ENCODE measurements around the gene GPSM3.
A peak's percentile ranks its signal among the peaks of the same experiment; 100 is the strongest.

Gene GPSM3

DNA sequence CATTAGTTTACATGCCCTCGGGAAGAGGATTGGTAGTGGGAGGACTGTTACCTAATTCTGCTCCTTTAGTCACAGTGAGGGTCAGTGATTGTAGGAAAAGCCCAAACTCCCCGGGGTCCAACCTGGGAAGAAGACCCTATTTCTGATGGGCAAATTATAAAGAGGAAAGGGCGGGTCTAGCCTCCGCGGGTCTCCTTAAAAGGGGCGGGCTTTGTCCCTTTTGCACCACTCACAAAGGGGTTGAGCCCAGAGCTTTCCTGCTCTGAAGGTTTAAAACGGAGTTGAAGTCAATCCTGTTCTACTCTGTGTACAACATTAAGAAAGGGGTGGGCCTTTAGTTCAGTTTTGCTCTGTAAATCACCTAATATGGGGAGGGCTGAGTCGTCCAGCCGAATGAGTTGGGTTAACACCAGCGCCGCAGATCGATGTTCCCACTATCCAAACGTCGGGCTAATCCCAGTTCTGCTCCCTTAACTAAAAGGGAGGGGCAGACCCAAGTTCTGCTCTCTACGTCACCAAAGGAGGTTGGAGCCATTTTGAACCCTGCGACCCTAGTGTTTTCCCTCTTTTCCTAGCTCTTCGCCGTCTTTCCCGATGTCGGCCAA is 15.2 kb downstream of the GPSM3 start (continued):
- TF ChIP-seq ZNF274 (IDR thresholded peaks at IDR 0.05; ENCODE audit: low read length) (no peak), ZNF274 (tag by site-specific recombination; IDR thresholded peaks at IDR 0.05; ENCODE audit: borderline replicate concordance) (no peak), ZNF843 (tag by site-specific recombination; IDR thresholded peaks at IDR 0.05) (no peak), KLF1 (tag by site-specific recombination; IDR thresholded peaks at IDR 0.05) (no peak), KLF17 (tag by site-specific recombination; IDR thresholded peaks at IDR 0.05) (0 out of 2 replicates have a peak, but pooled peaks have one; percentile 29), ZNF239 (tag by site-specific recombination; IDR thresholded peaks at IDR 0.05) (no peak), ZBTB10 (tag by site-specific recombination; IDR thresholded peaks at IDR 0.05) (peak; percentile 58; the same call in 1 of the 2 replicates), HOXD13 (CRISPR knock-in tag; IDR thresholded peaks at IDR 0.05; ENCODE audit: borderline replicate concordance) (no peak), ZNF16 (tag by site-specific recombination; IDR thresholded peaks at IDR 0.05; ENCODE audit: low read depth) (no peak), ZSCAN18 (tag by site-specific recombination; IDR thresholded peaks at IDR 0.05) (no peak), ZFP37 (tag by site-specific recombination; IDR thresholded peaks at IDR 0.05) (no peak), ZNF398 (tag by site-specific recombination; IDR thresholded peaks at IDR 0.05) (no peak), ZNF610 (tag by site-specific recombination; IDR thresholded peaks at IDR 0.05; ENCODE audit: borderline replicate concordance) (no peak), SCRT2 (tag by site-specific recombination; IDR thresholded peaks at IDR 0.05) (no peak), SALL2 (tag by site-specific recombination; IDR thresholded peaks at IDR 0.05; ENCODE audit: borderline replicate concordance) (no peak)
- TF ChIP-seq, protein P1, sequence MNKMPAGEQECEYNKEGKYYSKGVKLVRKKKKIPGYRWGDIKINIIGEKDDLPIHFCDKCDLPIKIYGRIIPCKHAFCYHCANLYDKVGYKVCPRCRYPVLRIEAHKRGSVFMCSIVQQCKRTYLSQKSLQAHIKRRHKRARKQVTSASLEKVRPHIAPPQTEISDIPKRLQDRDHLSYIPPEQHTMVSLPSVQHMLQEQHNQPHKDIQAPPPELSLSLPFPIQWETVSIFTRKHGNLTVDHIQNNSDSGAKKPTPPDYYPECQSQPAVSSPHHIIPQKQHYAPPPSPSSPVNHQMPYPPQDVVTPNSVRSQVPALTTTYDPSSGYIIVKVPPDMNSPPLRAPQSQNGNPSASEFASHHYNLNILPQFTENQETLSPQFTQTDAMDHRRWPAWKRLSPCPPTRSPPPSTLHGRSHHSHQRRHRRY (tag by site-specific recombination; IDR thresholded peaks at IDR 0.05) = no peak
- TF ChIP-seq, protein P2, sequence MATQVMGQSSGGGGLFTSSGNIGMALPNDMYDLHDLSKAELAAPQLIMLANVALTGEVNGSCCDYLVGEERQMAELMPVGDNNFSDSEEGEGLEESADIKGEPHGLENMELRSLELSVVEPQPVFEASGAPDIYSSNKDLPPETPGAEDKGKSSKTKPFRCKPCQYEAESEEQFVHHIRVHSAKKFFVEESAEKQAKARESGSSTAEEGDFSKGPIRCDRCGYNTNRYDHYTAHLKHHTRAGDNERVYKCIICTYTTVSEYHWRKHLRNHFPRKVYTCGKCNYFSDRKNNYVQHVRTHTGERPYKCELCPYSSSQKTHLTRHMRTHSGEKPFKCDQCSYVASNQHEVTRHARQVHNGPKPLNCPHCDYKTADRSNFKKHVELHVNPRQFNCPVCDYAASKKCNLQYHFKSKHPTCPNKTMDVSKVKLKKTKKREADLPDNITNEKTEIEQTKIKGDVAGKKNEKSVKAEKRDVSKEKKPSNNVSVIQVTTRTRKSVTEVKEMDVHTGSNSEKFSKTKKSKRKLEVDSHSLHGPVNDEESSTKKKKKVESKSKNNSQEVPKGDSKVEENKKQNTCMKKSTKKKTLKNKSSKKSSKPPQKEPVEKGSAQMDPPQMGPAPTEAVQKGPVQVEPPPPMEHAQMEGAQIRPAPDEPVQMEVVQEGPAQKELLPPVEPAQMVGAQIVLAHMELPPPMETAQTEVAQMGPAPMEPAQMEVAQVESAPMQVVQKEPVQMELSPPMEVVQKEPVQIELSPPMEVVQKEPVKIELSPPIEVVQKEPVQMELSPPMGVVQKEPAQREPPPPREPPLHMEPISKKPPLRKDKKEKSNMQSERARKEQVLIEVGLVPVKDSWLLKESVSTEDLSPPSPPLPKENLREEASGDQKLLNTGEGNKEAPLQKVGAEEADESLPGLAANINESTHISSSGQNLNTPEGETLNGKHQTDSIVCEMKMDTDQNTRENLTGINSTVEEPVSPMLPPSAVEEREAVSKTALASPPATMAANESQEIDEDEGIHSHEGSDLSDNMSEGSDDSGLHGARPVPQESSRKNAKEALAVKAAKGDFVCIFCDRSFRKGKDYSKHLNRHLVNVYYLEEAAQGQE (tag by site-specific recombination; IDR thresholded peaks at IDR 0.05) = no peak
- TF ChIP-seq, protein P3, sequence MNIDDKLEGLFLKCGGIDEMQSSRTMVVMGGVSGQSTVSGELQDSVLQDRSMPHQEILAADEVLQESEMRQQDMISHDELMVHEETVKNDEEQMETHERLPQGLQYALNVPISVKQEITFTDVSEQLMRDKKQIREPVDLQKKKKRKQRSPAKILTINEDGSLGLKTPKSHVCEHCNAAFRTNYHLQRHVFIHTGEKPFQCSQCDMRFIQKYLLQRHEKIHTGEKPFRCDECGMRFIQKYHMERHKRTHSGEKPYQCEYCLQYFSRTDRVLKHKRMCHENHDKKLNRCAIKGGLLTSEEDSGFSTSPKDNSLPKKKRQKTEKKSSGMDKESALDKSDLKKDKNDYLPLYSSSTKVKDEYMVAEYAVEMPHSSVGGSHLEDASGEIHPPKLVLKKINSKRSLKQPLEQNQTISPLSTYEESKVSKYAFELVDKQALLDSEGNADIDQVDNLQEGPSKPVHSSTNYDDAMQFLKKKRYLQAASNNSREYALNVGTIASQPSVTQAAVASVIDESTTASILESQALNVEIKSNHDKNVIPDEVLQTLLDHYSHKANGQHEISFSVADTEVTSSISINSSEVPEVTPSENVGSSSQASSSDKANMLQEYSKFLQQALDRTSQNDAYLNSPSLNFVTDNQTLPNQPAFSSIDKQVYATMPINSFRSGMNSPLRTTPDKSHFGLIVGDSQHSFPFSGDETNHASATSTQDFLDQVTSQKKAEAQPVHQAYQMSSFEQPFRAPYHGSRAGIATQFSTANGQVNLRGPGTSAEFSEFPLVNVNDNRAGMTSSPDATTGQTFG (tag by site-specific recombination; IDR thresholded peaks at IDR 0.05; ENCODE audit: borderline replicate concordance) = no peak
- TF ChIP-seq, protein P4, sequence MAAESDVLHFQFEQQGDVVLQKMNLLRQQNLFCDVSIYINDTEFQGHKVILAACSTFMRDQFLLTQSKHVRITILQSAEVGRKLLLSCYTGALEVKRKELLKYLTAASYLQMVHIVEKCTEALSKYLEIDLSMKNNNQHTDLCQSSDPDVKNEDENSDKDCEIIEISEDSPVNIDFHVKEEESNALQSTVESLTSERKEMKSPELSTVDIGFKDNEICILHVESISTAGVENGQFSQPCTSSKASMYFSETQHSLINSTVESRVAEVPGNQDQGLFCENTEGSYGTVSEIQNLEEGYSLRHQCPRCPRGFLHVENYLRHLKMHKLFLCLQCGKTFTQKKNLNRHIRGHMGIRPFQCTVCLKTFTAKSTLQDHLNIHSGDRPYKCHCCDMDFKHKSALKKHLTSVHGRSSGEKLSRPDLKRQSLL (tag by site-specific recombination; IDR thresholded peaks at IDR 0.05) = no peak
- TF ChIP-seq, protein P5, sequence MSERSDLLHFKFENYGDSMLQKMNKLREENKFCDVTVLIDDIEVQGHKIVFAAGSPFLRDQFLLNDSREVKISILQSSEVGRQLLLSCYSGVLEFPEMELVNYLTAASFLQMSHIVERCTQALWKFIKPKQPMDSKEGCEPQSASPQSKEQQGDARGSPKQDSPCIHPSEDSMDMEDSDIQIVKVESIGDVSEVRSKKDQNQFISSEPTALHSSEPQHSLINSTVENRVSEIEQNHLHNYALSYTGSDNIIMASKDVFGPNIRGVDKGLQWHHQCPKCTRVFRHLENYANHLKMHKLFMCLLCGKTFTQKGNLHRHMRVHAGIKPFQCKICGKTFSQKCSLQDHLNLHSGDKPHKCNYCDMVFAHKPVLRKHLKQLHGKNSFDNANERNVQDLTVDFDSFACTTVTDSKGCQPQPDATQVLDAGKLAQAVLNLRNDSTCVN (tag by site-specific recombination; optimal IDR thresholded peaks at IDR 0.05) = no peak
